ENCODE results near the gene CLDN22. TPM values are rescaled to one million over a fixed set of nuclear protein-coding genes. Genes with fewer than 3 reads are reported as not detected.

CLDN22 gene
- total RNA-seq, 1 donor from 2014 or later = not detected

GRCh38 chr4:183349673-183350072 lies 29.6 kb upstream of the CLDN22 start:
- Mint-ChIP-seq H3K4me1 (ENCODE audit: low read depth) (peaks cover 5% of the 10 kb centered on the region), H3K4me3 (ENCODE audit: low read depth) (no peak overlapping the region), H3K9me3 (ENCODE audit: low read depth) (peaks cover 4% of the 10 kb centered on the region), H3K27ac (no peak overlapping the region), H3K27me3 (peaks cover 12% of the 10 kb centered on the region), H3K36me3 (ENCODE audit: insufficient read depth) (no peaks in the 10 kb centered on the region)
- no peak for TF ChIP-seq CTCF (IDR thresholded peaks at IDR 0.05; ENCODE audit: unreplicated experiment)
- DNase-seq (ENCODE audit: low spot score, unreplicated experiment) = no peak

GRCh38 chr4:183348706-183349659 lies 28.9 kb upstream of the CLDN22 start:
- no peaks in the 10 kb centered on the region for H3K36me3 Mint-ChIP-seq (ENCODE audit: insufficient read depth)
- H3K27ac Mint-ChIP-seq = no peak overlapping the region

GRCh38 chr4:183348136-183348535 lies 28.1 kb upstream of the CLDN22 start:
- Mint-ChIP-seq H3K9me3 (ENCODE audit: low read depth) (peaks cover 4% of the 10 kb centered on the region), H3K27me3 (peaks cover 12% of the 10 kb centered on the region), H3K27ac (no peak overlapping the region), H3K4me3 (ENCODE audit: low read depth) (no peak overlapping the region), H3K4me1 (ENCODE audit: low read depth) (no peaks in the 10 kb centered on the region), H3K36me3 (ENCODE audit: insufficient read depth) (no peaks in the 10 kb centered on the region)
- no peak for TF ChIP-seq CTCF (IDR thresholded peaks at IDR 0.05; ENCODE audit: unreplicated experiment)
- DNase-seq (ENCODE audit: low spot score, unreplicated experiment) = no peak

More at GRCh38 chr4:183348706-183349659, 28.9 kb upstream of the CLDN22 start:
- no peak for DNase-seq (ENCODE audit: low spot score, unreplicated experiment)
- Mint-ChIP-seq H3K27me3 (peaks cover 12% of the 10 kb centered on the region), H3K4me1 (ENCODE audit: low read depth) (peaks cover 2% of the 10 kb centered on the region), H3K9me3 (ENCODE audit: low read depth) (peaks cover 4% of the 10 kb centered on the region), H3K4me3 (ENCODE audit: low read depth) (no peak overlapping the region)
- no peak for TF ChIP-seq CTCF (IDR thresholded peaks at IDR 0.05; ENCODE audit: unreplicated experiment)

GRCh38 chr4:183347566-183347965 lies 27.5 kb upstream of the CLDN22 start:
- H3K4me3 Mint-ChIP-seq (ENCODE audit: low read depth) = no peak overlapping the region
- DNase-seq (ENCODE audit: low spot score, unreplicated experiment) = no peak
- no peak overlapping the region for H3K27ac Mint-ChIP-seq
- H3K4me1 Mint-ChIP-seq (ENCODE audit: low read depth) = no peaks in the 10 kb centered on the region
- peaks cover 4% of the 10 kb centered on the region for H3K9me3 Mint-ChIP-seq (ENCODE audit: low read depth)
- H3K27me3 Mint-ChIP-seq = peaks cover 12% of the 10 kb centered on the region
- no peak for TF ChIP-seq CTCF (IDR thresholded peaks at IDR 0.05; ENCODE audit: unreplicated experiment)
- H3K36me3 Mint-ChIP-seq (ENCODE audit: insufficient read depth) = no peaks in the 10 kb centered on the region

- Mint-ChIP-seq H3K4me1 (ENCODE audit: low read depth) (no peaks in the 10 kb centered on the region), H3K27ac (no peak overlapping the region), H3K27me3 (peaks cover 12% of the 10 kb centered on the region), H3K36me3 (ENCODE audit: insufficient read depth) (no peaks in the 10 kb centered on the region), H3K9me3 (ENCODE audit: low read depth) (peaks cover 4% of the 10 kb centered on the region), H3K4me3 (ENCODE audit: low read depth) (no peak overlapping the region)
- TF ChIP-seq CTCF (IDR thresholded peaks at IDR 0.05; ENCODE audit: unreplicated experiment) = no peak
- no peak for DNase-seq (ENCODE audit: low spot score, unreplicated experiment)
Measured at GRCh38 chr4:183347146-183347545, 27.1 kb upstream of the CLDN22 start.

Measured in progenitor cell of endocrine pancreas (in vitro differentiated cells).